ENCODE results near the gene ELMO3.

The ELMO3 gene

GRCh38 chr16:67199011-67199807 is at the start of gene ELMO3:
Gene ELMO3, plus strand, starts transcription at chr16:67199131. Its CDS starts 196 bp downstream, at chr16:67199327.
- DNase-seq (ENCODE audit: low spot score) = no peak

DNA sequence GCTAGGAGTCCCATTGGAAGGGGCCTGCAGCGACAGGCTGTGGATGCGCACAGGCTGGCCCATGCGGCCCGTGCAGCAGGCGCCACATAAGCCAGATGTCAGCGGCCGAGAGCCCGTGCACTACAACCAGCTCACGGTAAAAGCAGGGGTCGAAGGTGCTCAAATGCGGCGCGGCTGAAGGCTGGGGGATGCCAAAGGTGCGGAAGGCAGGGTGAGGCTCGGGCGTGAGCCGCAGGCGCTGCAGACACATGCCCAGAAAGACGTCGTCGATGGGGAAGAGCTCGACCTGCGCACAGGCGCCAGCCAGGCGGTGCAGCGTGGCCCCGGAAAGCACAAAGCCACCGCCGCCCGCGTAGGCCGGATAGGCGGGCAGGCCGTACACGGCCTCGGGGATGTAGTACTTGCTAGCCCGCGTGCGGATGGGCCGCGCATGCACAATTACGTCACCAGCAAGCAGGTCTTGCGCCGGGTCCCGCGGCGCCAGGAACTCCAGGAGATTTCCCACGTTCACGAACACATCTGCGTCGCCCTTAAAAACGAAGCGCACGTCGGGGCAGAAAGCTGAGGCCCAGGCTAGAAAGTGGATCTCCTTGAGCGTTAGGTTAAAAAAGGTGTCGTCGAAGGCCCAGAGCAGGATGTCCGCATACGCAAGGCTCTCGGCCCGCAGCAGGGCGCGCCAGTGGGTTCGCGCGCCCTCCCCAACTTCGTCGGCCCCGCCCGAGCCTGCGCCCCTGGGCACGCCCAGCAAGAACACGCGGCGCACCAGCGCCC is 49.5 kb upstream of the ELMO3 start:
- DNase-seq (ENCODE audit: low spot score) = no peak

GRCh38 chr16:67150047-67150832 is 48.7 kb upstream of the ELMO3 start:
- peak; percentile 60 for DNase-seq (ENCODE audit: low spot score)

DNA sequence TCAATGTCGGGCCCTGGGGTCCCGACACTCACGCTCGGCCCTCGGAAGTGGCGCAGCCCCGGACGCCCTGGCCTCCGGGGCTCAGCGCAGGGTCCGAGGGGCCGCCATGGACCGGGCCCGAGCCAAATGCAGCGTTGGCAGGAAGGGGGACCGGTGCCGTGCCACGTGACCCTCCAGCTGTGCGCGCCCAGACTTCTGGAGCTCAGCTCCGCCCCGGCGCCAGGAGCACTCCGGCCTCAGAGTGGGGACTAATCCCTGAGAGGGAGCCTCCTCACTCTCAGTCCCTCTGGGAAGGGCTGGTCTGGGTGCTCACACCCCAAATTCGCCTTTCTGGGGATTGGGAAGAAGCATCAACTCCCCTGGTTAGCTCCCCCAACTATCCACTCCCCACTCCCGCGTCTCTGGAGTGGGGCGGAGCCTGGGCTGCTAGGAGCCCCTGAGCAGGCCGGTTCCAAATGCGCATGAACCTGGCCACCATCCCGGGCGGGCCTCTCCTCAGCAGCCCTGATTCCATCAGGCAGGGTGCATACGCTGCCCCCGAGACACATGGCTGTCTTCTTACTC is 48.0 kb upstream of the ELMO3 start, which contains the start of gene B3GNT9:
Gene B3GNT9, minus strand, starts transcription at position 166 of the 564 bp plus-strand sequence. CDS start 513 bp downstream, outside the sequence.
- DNase-seq (ENCODE audit: low spot score) = peak; percentile 93

DNA sequence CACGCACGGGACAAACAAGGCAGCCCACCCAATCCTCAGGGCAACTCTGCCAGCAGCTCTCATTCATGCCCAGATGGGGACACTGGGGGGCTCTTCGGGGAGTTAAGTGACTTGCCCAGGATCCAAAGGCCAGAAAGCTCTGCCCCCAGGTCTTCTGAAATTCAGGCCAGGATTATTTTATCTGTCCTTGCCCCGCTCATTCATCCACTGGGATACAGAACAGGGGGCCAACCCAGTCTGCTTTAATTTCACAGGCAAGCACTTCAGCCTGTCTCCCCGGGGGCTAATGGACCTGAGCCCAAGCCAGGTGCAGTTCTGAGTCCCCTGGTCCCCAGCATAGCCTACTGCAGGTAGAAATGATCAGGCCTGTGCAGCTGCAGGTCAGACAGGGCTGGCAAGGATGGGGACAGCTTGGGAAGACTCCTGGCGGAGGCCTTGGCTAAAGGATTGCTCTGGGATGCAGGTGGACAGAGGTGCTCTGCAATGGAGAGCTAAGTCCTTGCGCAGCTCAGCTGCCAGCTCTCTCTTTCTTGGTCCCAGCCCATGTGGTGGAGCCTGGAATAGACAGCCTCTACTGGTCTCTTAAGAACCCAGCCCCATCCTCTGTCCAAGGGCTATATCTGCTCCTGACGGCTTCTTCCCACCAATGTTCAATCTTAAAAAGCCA is 47.4 kb upstream of the ELMO3 start:
- DNase-seq (ENCODE audit: low spot score) = no peak

DNA sequence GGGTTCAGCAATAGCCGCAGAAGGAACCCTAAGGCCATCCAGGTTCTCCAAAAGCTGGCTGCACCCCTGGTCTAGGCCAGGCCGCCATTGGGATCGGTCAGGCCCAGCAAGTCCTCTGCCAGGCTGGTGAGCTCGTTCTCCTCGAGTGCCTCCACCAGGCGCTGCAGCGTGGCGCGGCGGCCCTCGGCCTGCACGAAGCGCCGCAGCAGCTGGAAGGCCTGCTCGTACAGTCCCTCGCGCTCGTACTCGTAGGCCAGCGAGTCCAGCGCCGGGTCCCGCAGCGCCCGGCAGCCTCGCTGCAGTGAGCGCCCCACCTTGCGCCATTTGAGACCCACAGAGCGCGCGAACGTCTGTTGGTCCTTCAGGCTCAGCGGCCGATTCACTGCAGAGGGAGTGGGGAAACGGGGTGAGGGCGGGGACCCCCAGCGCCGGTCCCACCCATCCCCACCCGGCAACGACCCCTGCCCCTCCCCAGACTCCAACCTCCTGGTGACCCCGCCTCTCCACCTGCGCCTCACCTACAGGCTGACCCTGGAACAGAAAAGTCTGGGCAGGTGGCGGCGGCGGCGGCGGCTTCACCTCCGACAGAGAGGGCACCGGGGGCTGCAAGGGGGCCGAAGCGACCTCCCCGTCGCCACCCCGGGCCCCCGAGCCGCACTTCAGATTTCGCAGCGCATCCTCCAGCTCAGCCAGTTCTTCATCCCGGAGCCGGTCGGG is 44.2 kb upstream of the ELMO3 start:
- no peak for DNase-seq (ENCODE audit: low spot score)

GRCh38 chr16:67155295-67156142 is 43.4 kb upstream of the ELMO3 start:
- DNase-seq (ENCODE audit: low spot score) = peak; percentile 88

DNA sequence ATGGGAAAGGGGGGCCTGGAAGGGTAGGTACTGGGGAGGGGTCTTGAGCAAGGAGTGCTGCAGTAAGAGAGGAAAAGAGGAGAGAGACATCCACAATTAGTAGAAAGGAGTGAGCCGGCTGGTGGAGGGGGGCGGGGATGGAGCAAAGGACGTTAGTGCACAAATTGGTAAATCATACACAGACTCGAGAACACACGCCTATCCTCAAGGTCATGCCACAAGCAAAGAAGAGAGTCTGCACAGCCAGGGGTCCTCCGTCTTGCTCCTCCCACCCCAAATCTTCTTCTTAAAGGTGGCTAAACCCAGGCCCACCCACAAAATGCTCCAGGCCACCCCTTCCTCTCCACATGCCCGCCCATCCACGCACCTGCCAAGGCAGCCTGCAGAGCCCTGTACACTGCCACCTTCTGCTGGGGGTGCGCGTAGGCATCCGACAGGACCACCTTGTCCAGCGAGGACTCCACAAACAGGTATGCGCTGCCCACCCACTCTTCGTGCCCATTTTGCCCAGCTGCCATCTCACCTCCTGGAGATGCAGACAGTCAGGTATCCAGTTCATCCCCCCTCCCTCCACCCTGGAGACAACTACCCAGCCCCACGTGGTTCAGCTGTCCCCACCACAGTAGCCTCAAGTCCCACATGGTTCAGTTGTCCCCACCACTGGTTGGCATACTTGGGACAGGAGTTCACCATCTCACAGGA is 42.6 kb upstream of the ELMO3 start:
- no peak for DNase-seq (ENCODE audit: low spot score)

DNA sequence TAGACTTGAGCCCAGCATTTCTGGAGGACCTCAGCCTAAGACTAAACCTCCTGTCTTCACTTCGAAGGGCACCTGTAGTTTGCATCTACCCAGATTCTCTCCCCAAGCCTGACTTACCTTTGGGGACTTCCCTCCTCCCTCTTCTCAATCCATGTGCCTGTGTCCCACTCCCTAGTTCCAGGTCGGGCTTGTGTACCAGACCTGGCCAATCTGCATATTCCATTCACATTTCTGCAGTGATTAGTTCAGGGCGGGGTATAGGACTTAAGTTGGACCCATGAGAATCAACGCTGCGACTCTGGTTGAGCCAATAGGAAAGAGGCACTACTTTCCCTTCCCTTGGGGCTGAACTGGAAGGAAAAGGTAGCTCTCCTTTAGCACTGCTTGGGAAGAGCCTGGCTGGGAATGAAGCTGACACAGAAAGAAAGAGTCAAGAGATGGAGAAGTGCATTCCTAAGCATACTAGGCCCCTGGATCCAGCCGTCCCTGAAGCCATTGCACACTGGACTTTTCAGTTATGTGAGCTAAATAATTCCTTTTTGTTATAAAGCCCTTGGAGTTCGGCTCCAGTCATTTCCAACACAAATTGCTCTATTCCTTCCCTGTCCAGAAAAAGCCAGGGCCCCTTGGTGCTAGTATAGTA is 41.7 kb upstream of the ELMO3 start:
- no peak for DNase-seq (ENCODE audit: low spot score)

DNA sequence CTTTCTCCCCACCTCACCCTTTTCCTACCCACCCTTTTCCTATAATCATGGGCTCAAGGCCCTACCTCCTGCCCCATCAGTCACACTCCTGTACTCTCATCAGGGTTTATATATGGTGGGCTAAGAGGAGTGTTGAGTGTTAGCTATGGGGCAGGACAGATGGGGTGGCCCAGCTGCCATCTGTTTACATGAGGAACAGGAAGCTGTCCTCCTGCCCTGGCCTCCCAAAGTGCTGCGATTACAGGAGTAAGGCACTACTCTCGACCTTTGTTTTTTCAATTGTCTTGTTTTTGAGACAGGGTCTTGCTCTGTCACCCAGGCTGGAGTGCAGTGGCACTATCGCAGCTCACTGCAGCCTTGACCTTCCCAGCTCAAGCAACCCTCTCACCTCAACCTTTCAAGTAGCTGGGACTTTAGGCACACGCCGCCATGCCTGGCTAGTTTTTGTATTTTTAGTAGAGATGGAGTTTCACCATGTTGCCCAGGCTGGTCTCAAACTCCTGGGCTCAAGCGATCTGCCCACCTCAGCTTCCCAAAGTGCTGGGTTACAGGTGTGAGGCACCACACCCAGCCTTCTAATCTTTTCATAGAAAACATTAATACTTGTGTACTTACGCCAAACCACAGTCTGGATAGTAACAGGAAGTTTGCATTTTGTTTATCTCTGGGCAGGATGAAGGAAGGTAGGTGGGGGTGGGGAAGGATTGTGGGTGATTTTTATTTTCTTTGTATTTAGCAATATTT is 40.9 kb upstream of the ELMO3 start:
- DNase-seq (ENCODE audit: low spot score) = no peak

GRCh38 chr16:67158637-67159600 is 40.0 kb upstream of the ELMO3 start:
- DNase-seq (ENCODE audit: low spot score) = no peak

DNA sequence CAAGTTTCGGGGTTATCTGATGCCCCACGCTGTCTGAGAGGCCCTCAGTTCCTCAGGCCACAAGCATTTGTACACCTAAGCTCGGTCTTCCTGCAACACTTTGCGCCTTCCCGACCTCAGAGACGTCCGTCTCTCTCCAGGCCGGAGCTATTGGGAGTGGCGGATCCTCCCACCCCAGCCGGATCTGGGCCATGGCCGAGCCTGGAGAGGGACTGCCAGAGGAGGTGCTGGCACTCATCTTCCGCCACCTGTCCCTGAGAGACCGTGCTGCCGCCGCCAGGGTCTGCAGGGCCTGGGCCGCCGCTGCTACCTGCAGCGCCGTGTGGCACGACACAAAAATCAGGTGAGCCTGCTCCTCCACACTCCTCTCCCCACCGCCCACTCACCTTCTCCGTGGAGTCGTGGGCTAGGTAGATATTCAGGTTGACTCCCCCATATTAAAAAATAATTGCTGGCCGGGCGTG is 37.3 kb upstream of the ELMO3 start:
- no peak for DNase-seq (ENCODE audit: low spot score)

- DNase-seq (ENCODE audit: low spot score) = no peak
These were observed 36.3 kb upstream of the ELMO3 start for GRCh38 chr16:67162506-67163163.

DNA sequence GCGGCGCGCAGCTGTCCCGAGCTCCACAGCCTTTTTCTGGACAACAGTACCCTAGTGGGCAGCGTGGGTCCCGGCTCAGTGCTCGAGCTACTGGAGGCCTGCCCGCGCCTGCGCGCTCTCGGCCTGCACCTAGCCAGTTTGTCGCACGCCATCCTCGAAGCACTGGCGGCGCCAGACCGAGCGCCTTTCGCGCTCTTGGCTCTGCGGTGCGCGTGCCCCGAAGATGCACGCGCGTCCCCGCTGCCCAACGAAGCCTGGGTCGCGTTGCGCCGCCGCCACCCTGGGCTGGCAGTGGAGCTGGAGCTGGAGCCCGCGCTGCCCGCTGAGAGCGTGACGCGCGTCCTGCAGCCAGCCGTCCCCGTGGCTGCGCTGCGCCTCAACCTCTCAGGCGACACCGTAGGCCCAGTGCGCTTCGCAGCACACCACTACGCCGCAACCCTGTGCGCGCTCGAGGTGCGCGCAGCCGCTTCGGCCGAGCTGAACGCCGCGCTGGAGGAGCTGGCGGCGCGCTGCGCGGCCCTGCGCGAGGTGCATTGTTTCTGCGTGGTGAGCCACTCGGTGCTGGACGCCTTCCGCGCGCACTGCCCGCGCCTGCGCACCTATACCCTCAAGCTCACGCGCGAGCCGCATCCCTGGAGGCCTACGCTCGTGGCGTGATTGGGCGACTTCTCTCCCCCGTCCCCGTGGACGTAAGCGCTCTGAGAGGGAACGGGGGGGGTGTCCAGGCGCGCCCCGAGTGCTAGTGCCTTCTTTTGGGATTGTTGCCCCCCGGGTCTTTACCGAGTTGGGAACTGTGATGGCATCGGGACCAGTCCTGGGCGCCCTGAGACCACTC is 35.5 kb upstream of the ELMO3 start:
- no peak for DNase-seq (ENCODE audit: low spot score)

- DNase-seq (ENCODE audit: low spot score) = no peak
These were observed 34.9 kb upstream of the ELMO3 start for GRCh38 chr16:67163999-67164558.

Data from AG08395 (cell line).